Mammary microvascular endothelial cell (primary cell): ENCODE data around the gene TAF11L5. TPM values are rescaled to one million over a fixed set of nuclear protein-coding genes. Genes with fewer than 3 reads are reported as not detected.

ENCODE experiments used
- total RNA-seq: library from RNA; depleted of rRNA; stranded (reverse); fragments of >200 nt; gene quantifications from 2 replicates; pipeline ENCODE4 v1.2.3, GENCODE V29; 2015

Gene TAF11L5
- total RNA-seq = not detected in 2 replicates

GRCh38 chr5:17524935-17525334 lies at the start of gene TAF11L5:
Gene TAF11L5, plus strand, starts transcription at chr5:17525235.

GRCh38 chr5:17497931-17498330 lies 27.1 kb upstream of the TAF11L5 start, which contains the start of gene TAF11L2:
Gene TAF11L2, plus strand, starts transcription at chr5:17498231.

GRCh38 chr5:17518067-17518466 lies 7.0 kb upstream of the TAF11L5 start, which contains the start of gene TAF11L3:
Gene TAF11L3, plus strand, starts transcription at chr5:17518367.

GRCh38 chr5:17521501-17521900 lies 3.5 kb upstream of the TAF11L5 start, which contains the start of gene TAF11L4:
Gene TAF11L4, plus strand, starts transcription at chr5:17521801.

GRCh38 chr5:17528369-17528768 lies 3.3 kb downstream of the TAF11L5 start, which contains the start of gene TAF11L6:
Gene TAF11L6, plus strand, starts transcription at chr5:17528669.

Other genes with a start within 250 kb of the TAF11L5 start
- not detected in 2 replicates for gene TAF11L2, start 27.0 kb upstream of the TAF11L5 start, total RNA-seq
- gene TAF11L3, start 6.9 kb upstream of the TAF11L5 start, total RNA-seq = not detected in 2 replicates
- not detected in 2 replicates for gene TAF11L4, start 3.4 kb upstream of the TAF11L5 start, total RNA-seq
- not detected in 2 replicates for gene TAF11L6, start 3.4 kb downstream of the TAF11L5 start, total RNA-seq
- gene TAF11L7, start 60.5 kb downstream of the TAF11L5 start, total RNA-seq = not detected in 2 replicates
- gene TAF11L8, start 65.7 kb downstream of the TAF11L5 start, total RNA-seq = not detected in 2 replicates
- not detected in 2 replicates for gene TAF11L9, start 69.2 kb downstream of the TAF11L5 start, total RNA-seq
- not detected in 2 replicates for gene TAF11L10, start 72.6 kb downstream of the TAF11L5 start, total RNA-seq
- not detected in 2 replicates for gene TAF11L11, start 78.9 kb downstream of the TAF11L5 start, total RNA-seq
- not detected in 2 replicates for gene TAF11L12, start 85.2 kb downstream of the TAF11L5 start, total RNA-seq
- not detected in 2 replicates for gene TAF11L13, start 106.9 kb downstream of the TAF11L5 start, total RNA-seq
- not detected in 2 replicates for gene TAF11L14, start 109.2 kb downstream of the TAF11L5 start, total RNA-seq